SU-DHL-6 (cell line): ENCODE data around the gene ITPK1.

ENCODE experiments used
- EZH2phosphoT487 ChIP-seq: fragments of 200-600 bp; sonication (generic), shearing (Covaris generic); conservative IDR thresholded peaks from 2 replicates; pipeline ENCODE4 v1.6.1; 2018; ENCODE audit warnings: mild to moderate bottlenecking, antibody characterized with exemption, low read length, moderate library complexity, mixed read lengths
- TF ChIP-seq, protein P1 (sequence below): fragments of 200-600 bp; sonication (generic); IDR thresholded peaks from one replicate; pipeline ENCODE4 v1.5.1; 2017; ENCODE audit warnings: antibody characterized with exemption, mild to moderate bottlenecking, low read length, moderate library complexity; ENCODE audit not compliant: insufficient read depth, poor library complexity, severe bottlenecking

DNA sequence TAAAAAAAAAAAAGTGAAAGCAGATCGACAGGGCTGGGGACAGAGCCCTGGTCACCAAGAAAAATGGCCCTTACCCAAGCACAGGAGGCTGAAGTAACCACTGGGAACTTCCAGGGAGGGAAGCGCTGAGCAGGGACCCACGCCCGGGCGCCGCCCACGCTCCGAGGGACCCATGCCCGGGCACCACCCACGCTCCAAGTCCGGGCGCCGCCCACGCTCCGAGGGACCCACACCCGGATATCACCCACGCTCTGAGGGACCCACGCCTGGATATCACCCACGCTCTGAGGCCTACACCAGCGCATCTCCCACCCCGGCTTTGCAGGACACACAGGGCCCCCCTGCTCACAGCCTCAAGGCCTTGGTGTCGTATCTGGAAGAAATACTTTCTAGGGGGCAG lies 167.1 kb downstream of the ITPK1 start:
- TF ChIP-seq, protein P1, sequence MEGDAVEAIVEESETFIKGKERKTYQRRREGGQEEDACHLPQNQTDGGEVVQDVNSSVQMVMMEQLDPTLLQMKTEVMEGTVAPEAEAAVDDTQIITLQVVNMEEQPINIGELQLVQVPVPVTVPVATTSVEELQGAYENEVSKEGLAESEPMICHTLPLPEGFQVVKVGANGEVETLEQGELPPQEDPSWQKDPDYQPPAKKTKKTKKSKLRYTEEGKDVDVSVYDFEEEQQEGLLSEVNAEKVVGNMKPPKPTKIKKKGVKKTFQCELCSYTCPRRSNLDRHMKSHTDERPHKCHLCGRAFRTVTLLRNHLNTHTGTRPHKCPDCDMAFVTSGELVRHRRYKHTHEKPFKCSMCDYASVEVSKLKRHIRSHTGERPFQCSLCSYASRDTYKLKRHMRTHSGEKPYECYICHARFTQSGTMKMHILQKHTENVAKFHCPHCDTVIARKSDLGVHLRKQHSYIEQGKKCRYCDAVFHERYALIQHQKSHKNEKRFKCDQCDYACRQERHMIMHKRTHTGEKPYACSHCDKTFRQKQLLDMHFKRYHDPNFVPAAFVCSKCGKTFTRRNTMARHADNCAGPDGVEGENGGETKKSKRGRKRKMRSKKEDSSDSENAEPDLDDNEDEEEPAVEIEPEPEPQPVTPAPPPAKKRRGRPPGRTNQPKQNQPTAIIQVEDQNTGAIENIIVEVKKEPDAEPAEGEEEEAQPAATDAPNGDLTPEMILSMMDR = no peak
- TF ChIP-seq EZH2phosphoT487 = no peak
